Rectal smooth muscle tissue (tissue), 1 donor: Measurements from ENCODE around the gene CYP2C9.

Experiments
- H3K27ac ChIP-seq: one replicate; pipeline ENCODE4 v1.7.0; 2013; ENCODE audit warnings: low read depth, low read length, inconsistent platforms
- H3K27me3 ChIP-seq: one replicate; pipeline ENCODE4 v1.7.0; 2013; ENCODE audit warnings: low read length; ENCODE audit not compliant: control insufficient read depth, insufficient read depth
- H3K36me3 ChIP-seq: one replicate; pipeline ENCODE4 v1.7.0; 2013; ENCODE audit warnings: low read length; ENCODE audit not compliant: control insufficient read depth, insufficient read depth
- H3K4me1 ChIP-seq: one replicate; pipeline ENCODE4 v1.7.0; 2013; ENCODE audit warnings: low read length; ENCODE audit not compliant: control insufficient read depth, insufficient read depth
- H3K4me3 ChIP-seq: one replicate; pipeline ENCODE4 v1.7.0; 2013; ENCODE audit warnings: low read length
- H3K9ac ChIP-seq: one replicate; pipeline ENCODE4 v1.7.0; 2013; ENCODE audit warnings: low read length

The CYP2C9 gene

GRCh38 chr10:94983555-94983954, 45.1 kb downstream of the CYP2C9 start:
- Histone ChIP-seq H3K36me3 (no peaks in the 10 kb centered on the region), H3K27me3 (no peaks in the 10 kb centered on the region), H3K27ac (no peak overlapping the region), H3K4me3 (no peak overlapping the region), H3K4me1 (no peaks in the 10 kb centered on the region), H3K9ac (no peak overlapping the region)

GRCh38 chr10:94989192-94989591, 50.7 kb downstream of the CYP2C9 start:
- no peaks in the 10 kb centered on the region for H3K36me3 ChIP-seq
- H3K27ac ChIP-seq, result no peak overlapping the region
- no peaks in the 10 kb centered on the region for H3K4me1 ChIP-seq
- H3K4me3 ChIP-seq, result no peak overlapping the region
- no peaks in the 10 kb centered on the region for H3K27me3 ChIP-seq
- H3K9ac ChIP-seq, result no peak overlapping the region

- H3K36me3 ChIP-seq, result no peaks in the 10 kb centered on the region
- no peak overlapping the region for H3K4me3 ChIP-seq
- H3K27ac ChIP-seq, result no peak overlapping the region
- H3K4me1 ChIP-seq, result no peaks in the 10 kb centered on the region
- no peak overlapping the region for H3K9ac ChIP-seq
- no peaks in the 10 kb centered on the region for H3K27me3 ChIP-seq
Measured at GRCh38 chr10:94991243-94991888, 52.9 kb downstream of the CYP2C9 start.

GRCh38 chr10:94992811-94993210, 54.4 kb downstream of the CYP2C9 start:
- H3K27ac ChIP-seq, result no peak overlapping the region
- no peak overlapping the region for H3K9ac ChIP-seq
- H3K27me3 ChIP-seq, result no peaks in the 10 kb centered on the region
- no peak overlapping the region for H3K4me3 ChIP-seq
- no peaks in the 10 kb centered on the region for H3K36me3 ChIP-seq
- H3K4me1 ChIP-seq, result no peaks in the 10 kb centered on the region

GRCh38 chr10:94997741-94998174, 59.3 kb downstream of the CYP2C9 start:
- Histone ChIP-seq H3K27me3 (no peaks in the 10 kb centered on the region), H3K4me3 (no peak overlapping the region), H3K27ac (no peak overlapping the region), H3K4me1 (no peaks in the 10 kb centered on the region), H3K36me3 (no peaks in the 10 kb centered on the region), H3K9ac (no peak overlapping the region)

- Histone ChIP-seq H3K4me3 (no peak overlapping the region), H3K36me3 (no peaks in the 10 kb centered on the region), H3K4me1 (no peaks in the 10 kb centered on the region)
Measured at GRCh38 chr10:95026461-95026860, 88.0 kb downstream of the CYP2C9 start.

GRCh38 chr10:95031656-95032055, 93.2 kb downstream of the CYP2C9 start:
- Histone ChIP-seq H3K4me3 (no peak overlapping the region), H3K36me3 (no peaks in the 10 kb centered on the region), H3K27me3 (no peaks in the 10 kb centered on the region), H3K4me1 (no peaks in the 10 kb centered on the region), H3K9ac (no peak overlapping the region), H3K27ac (no peak overlapping the region)

More at GRCh38 chr10:95026461-95026860, 88.0 kb downstream of the CYP2C9 start:
- Histone ChIP-seq H3K9ac (no peak overlapping the region), H3K27ac (no peak overlapping the region), H3K27me3 (no peaks in the 10 kb centered on the region)

GRCh38 chr10:95034401-95034800, 95.9 kb downstream of the CYP2C9 start:
- Histone ChIP-seq H3K4me3 (no peak overlapping the region), H3K9ac (no peak overlapping the region), H3K27me3 (no peaks in the 10 kb centered on the region), H3K27ac (no peak overlapping the region), H3K4me1 (no peaks in the 10 kb centered on the region), H3K36me3 (no peaks in the 10 kb centered on the region)

GRCh38 chr10:95035332-95036295, 97.2 kb downstream of the CYP2C9 start:
- Histone ChIP-seq H3K36me3 (no peaks in the 10 kb centered on the region), H3K27me3 (no peaks in the 10 kb centered on the region), H3K27ac (no peak overlapping the region), H3K4me1 (no peaks in the 10 kb centered on the region), H3K9ac (no peak overlapping the region), H3K4me3 (no peak overlapping the region)

- Histone ChIP-seq H3K36me3 (no peaks in the 10 kb centered on the region), H3K9ac (no peak overlapping the region), H3K27me3 (no peaks in the 10 kb centered on the region), H3K4me1 (no peaks in the 10 kb centered on the region), H3K27ac (no peak overlapping the region), H3K4me3 (no peak overlapping the region)
Measured at GRCh38 chr10:95039281-95039680, 100.8 kb downstream of the CYP2C9 start.
